OCI-LY3 (cell line): ENCODE data around the gene SEC16B.
"Not testable (repeated sequence)": the region's sequence is repeated elsewhere in the genome, so short reads cannot be mapped to it uniquely, and the experiment has no call there.

Experiments
- H2AFZ ChIP-seq: fragments of 200-600, 300-600 bp; shearing (Covaris generic); 2 replicates; pipeline ENCODE4 v1.6.0; 2014; ENCODE audit warnings: antibody characterized with exemption, low read depth, low read length
- H3K27ac ChIP-seq: fragments of 200-600, 300-600 bp; sonication (generic); 2 replicates; pipeline ENCODE4 v1.5.1; 2014; ENCODE audit warnings: mild to moderate bottlenecking, low read length, moderate library complexity, mixed read lengths
- H3K27me3 ChIP-seq: fragments of 200-600, 300-600 bp; sonication (generic); 2 replicates; pipeline ENCODE4 v1.6.1; 2014; ENCODE audit warnings: low read depth, low read length, mixed read lengths
- H3K36me3 ChIP-seq: fragments of 200-600, 300-600 bp; sonication (generic); replicated peaks from 2 replicates; pipeline ENCODE3; 2014; ENCODE audit warnings: low read depth, low read length, mixed read lengths
- H3K4me1 ChIP-seq: fragments of 300-600, 200-600 bp; sonication (generic); 2 replicates; pipeline ENCODE4 v1.6.1; 2014; ENCODE audit warnings: low read length, mixed read lengths
- H3K4me2 ChIP-seq: fragments of 200-600, 300-600 bp; sonication (generic); 2 replicates; pipeline ENCODE4 v1.6.1; 2014; ENCODE audit warnings: low read length, mixed read lengths
- H3K4me3 ChIP-seq: fragments of 300-600, 200-600 bp; sonication (generic); 2 replicates; pipeline ENCODE4 v1.5.1; 2014; ENCODE audit warnings: antibody characterized with exemption, mild to moderate bottlenecking, low read length, moderate library complexity
- H3K79me2 ChIP-seq: fragments of 300-600, 200-600 bp; shearing (Covaris generic); 2 replicates; pipeline ENCODE4 v1.6.1; 2014; ENCODE audit warnings: mild to moderate bottlenecking, low read length, mixed read lengths
- H3K9ac ChIP-seq: fragments of 300-600, 200-600 bp; shearing (Covaris generic); 2 replicates; pipeline ENCODE4 v1.6.0; 2014; ENCODE audit warnings: mild to moderate bottlenecking, low read length, moderate library complexity
- H3K9me3 ChIP-seq: fragments of 200-600, 300-600 bp; shearing (Covaris generic); 2 replicates; pipeline ENCODE4 v1.6.1; 2014; ENCODE audit warnings: low read length, mixed read lengths; ENCODE audit not compliant: insufficient read depth
- H4K20me1 ChIP-seq: fragments of 200-600, 300-600 bp; sonication (generic); 2 replicates; pipeline ENCODE4 v1.6.1; 2016; ENCODE audit warnings: low read length, mixed read lengths; ENCODE audit not compliant: insufficient read depth
- CTCF ChIP-seq: fragments of 200-600, 300-600 bp; sonication (generic); IDR thresholded peaks from 2 replicates; pipeline ENCODE4 v1.5.1; 2014; ENCODE audit warnings: antibody characterized with exemption, low read length, low read depth
- EZH2phosphoT487 ChIP-seq: fragments of 200-600 bp; shearing (Covaris generic); IDR thresholded peaks from 2 replicates; pipeline ENCODE4 v1.6.1; 2018; ENCODE audit warnings: antibody characterized with exemption, mixed run types, low read depth

SEC16B gene

GRCh38 chr1:177996957-177997356 lies 27.1 kb upstream of the SEC16B start:
- Histone ChIP-seq H3K4me3 (no peak overlapping the region), H3K79me2 (no peaks in the 10 kb centered on the region), H3K9ac (no peak overlapping the region), H3K36me3 (no peaks in the 10 kb centered on the region), H3K9me3 (no peaks in the 10 kb centered on the region), H3K27ac (no peak overlapping the region), H3K4me2 (no peak overlapping the region), H2AFZ (no peak overlapping the region), H3K4me1 (no peaks in the 10 kb centered on the region), H3K27me3 (peaks cover 37% of the 10 kb centered on the region), H4K20me1 (no peaks in the 10 kb centered on the region)
- TF ChIP-seq CTCF (no peak), EZH2phosphoT487 (no peak)

GRCh38 chr1:177995369-177995768 lies 25.5 kb upstream of the SEC16B start:
- Histone ChIP-seq H3K27ac (no peak overlapping the region), H3K4me3 (no peak overlapping the region), H3K27me3 (peaks cover 23% of the 10 kb centered on the region), H3K9ac (no peak overlapping the region), H3K36me3 (no peaks in the 10 kb centered on the region), H2AFZ (no peak overlapping the region), H3K4me2 (no peak overlapping the region), H3K9me3 (no peaks in the 10 kb centered on the region), H4K20me1 (no peaks in the 10 kb centered on the region), H3K79me2 (no peaks in the 10 kb centered on the region), H3K4me1 (no peaks in the 10 kb centered on the region)
- TF ChIP-seq EZH2phosphoT487 (no peak), CTCF (no peak)

- not testable (repeated sequence) for H3K9ac ChIP-seq, H2AFZ ChIP-seq, H3K36me3 ChIP-seq, H3K27ac ChIP-seq, H3K4me2 ChIP-seq, H3K4me3 ChIP-seq, H4K20me1 ChIP-seq, H3K4me1 ChIP-seq, H3K9me3 ChIP-seq, H3K79me2 ChIP-seq
- peaks cover 42% of the 10 kb centered on the region for H3K27me3 ChIP-seq
These were observed 16.4 kb upstream of the SEC16B start for GRCh38 chr1:177986281-177986680.

GRCh38 chr1:177984761-177985160 lies 14.9 kb upstream of the SEC16B start:
- Histone ChIP-seq H4K20me1 (no peaks in the 10 kb centered on the region), H3K27me3 (peaks cover 50% of the 10 kb centered on the region), H3K9me3 (no peaks in the 10 kb centered on the region), H3K4me1 (no peaks in the 10 kb centered on the region), H3K36me3 (no peaks in the 10 kb centered on the region), H2AFZ (no peak overlapping the region), H3K27ac (no peak overlapping the region), H3K9ac (no peak overlapping the region), H3K4me2 (no peak overlapping the region), H3K4me3 (no peak overlapping the region), H3K79me2 (no peaks in the 10 kb centered on the region)
- TF ChIP-seq CTCF (no peak), EZH2phosphoT487 (no peak)

- Histone ChIP-seq H4K20me1 (no peaks in the 10 kb centered on the region), H3K4me3 (no peak overlapping the region), H3K36me3 (no peaks in the 10 kb centered on the region), H3K9ac (no peak overlapping the region), H3K27me3 (peaks cover 50% of the 10 kb centered on the region), H3K79me2 (no peaks in the 10 kb centered on the region), H2AFZ (no peak overlapping the region), H3K4me2 (no peak overlapping the region), H3K4me1 (no peaks in the 10 kb centered on the region), H3K9me3 (no peaks in the 10 kb centered on the region), H3K27ac (no peak overlapping the region)
- TF ChIP-seq CTCF (no peak), EZH2phosphoT487 (no peak)
These were observed 14.3 kb upstream of the SEC16B start for GRCh38 chr1:177984136-177984525.
